ENCODE measurements around the gene STK11IP. TPM values are rescaled to one million over a fixed set of nuclear protein-coding genes. Genes with fewer than 3 reads are reported as not detected.
A peak's percentile ranks its signal among the peaks of the same experiment; 100 is the strongest.

The STK11IP gene
- total and polyA plus RNA-seq, 2 of the 13 experiments (the other 11 are each of a cell fraction or from before 2014, with no cell fraction given): 12.8 to 24.0 TPM

DNA sequence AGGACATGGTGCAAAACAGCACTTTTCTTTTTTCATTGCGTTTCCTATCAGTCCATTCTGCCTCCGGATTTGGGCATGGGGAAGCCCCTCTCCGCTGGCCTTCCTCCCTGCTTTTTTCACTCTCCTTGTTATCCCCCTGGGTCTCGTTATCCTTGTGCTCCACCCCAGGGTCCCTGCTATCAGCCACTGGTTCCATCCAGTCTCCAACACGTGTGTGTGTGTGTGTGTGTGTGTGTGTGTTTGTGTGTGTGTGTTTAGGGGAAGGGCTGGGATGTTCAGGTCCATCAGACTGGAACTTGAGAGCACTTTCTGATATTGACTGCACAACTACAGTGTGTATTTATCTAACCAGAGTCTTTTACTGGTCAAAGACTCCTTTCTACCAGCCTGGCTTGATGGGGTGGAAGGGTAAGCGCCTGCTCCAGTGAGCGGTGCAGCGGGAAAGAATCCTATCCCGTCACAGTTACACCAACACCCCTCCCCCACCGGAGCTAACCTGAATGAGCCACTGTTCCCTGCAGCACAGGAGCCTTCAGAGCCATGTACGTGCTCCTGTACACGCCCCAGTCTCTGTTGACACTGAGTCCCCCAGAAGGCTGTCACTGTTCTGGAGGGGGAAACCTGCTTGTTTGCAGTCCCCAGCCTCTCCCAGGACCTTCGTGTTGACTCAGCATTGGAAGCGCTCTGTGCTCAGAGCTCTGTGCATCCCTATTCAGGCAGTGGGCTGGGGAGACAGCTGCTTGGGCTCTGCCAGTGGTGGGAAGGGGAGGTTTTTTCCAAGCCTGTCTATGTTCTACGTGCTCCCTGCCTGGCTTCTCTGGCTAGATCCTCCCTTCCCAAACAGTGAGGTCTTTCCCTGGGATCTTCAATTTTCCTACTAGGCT, 20.9 kb upstream of the STK11IP start (continued):
- TF ChIP-seq, protein P1, sequence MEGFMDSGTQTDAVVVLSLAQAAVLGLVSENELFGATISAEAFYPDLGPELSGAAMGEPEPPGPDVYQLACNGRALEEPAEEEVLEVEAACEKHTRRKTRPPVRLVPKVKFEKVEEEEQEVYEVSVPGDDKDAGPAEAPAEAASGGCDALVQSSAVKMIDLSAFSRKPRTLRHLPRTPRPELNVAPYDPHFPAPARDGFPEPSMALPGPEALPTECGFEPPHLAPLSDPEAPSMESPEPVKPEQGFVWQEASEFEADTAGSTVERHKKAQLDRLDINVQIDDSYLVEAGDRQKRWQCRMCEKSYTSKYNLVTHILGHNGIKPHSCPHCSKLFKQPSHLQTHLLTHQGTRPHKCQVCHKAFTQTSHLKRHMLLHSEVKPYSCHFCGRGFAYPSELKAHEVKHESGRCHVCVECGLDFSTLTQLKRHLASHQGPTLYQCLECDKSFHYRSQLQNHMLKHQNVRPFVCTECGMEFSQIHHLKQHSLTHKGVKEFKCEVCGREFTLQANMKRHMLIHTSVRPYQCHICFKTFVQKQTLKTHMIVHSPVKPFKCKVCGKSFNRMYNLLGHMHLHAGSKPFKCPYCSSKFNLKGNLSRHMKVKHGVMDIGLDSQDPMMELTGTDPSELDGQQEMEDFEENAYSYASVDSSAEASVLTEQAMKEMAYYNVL (CRISPR knock-in tag; IDR thresholded peaks at IDR 0.05; ENCODE audit: borderline replicate concordance): peak; percentile 97
- 0 out of 2 replicates have a peak, but pooled peaks have one; percentile 33 for TF ChIP-seq NBN (conservative IDR thresholded peaks at IDR 0.05)
- TF ChIP-seq, protein P2, sequence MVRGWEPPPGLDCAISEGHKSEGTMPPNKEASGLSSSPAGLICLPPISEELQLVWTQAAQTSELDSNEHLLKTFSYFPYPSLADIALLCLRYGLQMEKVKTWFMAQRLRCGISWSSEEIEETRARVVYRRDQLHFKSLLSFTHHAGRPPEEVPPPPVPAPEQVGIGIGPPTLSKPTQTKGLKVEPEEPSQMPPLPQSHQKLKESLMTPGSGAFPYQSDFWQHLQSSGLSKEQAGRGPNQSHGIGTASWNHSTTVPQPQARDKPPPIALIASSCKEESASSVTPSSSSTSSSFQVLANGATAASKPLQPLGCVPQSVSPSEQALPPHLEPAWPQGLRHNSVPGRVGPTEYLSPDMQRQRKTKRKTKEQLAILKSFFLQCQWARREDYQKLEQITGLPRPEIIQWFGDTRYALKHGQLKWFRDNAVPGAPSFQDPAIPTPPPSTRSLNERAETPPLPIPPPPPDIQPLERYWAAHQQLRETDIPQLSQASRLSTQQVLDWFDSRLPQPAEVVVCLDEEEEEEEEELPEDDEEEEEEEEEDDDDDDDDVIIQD (CRISPR knock-in tag; IDR thresholded peaks at IDR 0.05; ENCODE audit: low read depth): peak; percentile 87
- TF ChIP-seq, protein P3, sequence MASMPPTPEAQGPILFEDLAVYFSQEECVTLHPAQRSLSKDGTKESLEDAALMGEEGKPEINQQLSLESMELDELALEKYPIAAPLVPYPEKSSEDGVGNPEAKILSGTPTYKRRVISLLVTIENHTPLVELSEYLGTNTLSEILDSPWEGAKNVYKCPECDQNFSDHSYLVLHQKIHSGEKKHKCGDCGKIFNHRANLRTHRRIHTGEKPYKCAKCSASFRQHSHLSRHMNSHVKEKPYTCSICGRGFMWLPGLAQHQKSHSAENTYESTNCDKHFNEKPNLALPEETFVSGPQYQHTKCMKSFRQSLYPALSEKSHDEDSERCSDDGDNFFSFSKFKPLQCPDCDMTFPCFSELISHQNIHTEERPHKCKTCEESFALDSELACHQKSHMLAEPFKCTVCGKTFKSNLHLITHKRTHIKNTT (CRISPR knock-in tag; IDR thresholded peaks at IDR 0.05): no peak
- TF ChIP-seq, protein P4, sequence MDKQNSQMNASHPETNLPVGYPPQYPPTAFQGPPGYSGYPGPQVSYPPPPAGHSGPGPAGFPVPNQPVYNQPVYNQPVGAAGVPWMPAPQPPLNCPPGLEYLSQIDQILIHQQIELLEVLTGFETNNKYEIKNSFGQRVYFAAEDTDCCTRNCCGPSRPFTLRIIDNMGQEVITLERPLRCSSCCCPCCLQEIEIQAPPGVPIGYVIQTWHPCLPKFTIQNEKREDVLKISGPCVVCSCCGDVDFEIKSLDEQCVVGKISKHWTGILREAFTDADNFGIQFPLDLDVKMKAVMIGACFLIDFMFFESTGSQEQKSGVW (CRISPR knock-in tag; IDR thresholded peaks at IDR 0.05; ENCODE audit: borderline replicate concordance): no peak
- peak; percentile 75; the same call in 1 of the 2 replicates for TF ChIP-seq ZFP36L2 (CRISPR knock-in tag; IDR thresholded peaks at IDR 0.05)
- TF ChIP-seq, protein P5, sequence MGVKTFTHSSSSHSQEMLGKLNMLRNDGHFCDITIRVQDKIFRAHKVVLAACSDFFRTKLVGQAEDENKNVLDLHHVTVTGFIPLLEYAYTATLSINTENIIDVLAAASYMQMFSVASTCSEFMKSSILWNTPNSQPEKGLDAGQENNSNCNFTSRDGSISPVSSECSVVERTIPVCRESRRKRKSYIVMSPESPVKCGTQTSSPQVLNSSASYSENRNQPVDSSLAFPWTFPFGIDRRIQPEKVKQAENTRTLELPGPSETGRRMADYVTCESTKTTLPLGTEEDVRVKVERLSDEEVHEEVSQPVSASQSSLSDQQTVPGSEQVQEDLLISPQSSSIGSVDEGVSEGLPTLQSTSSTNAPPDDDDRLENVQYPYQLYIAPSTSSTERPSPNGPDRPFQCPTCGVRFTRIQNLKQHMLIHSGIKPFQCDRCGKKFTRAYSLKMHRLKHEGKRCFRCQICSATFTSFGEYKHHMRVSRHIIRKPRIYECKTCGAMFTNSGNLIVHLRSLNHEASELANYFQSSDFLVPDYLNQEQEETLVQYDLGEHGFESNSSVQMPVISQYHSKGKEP (CRISPR knock-in tag; IDR thresholded peaks at IDR 0.05): no peak
- TF ChIP-seq TEAD2 (CRISPR knock-in tag; IDR thresholded peaks at IDR 0.05): no peak
- TF ChIP-seq, protein P6, sequence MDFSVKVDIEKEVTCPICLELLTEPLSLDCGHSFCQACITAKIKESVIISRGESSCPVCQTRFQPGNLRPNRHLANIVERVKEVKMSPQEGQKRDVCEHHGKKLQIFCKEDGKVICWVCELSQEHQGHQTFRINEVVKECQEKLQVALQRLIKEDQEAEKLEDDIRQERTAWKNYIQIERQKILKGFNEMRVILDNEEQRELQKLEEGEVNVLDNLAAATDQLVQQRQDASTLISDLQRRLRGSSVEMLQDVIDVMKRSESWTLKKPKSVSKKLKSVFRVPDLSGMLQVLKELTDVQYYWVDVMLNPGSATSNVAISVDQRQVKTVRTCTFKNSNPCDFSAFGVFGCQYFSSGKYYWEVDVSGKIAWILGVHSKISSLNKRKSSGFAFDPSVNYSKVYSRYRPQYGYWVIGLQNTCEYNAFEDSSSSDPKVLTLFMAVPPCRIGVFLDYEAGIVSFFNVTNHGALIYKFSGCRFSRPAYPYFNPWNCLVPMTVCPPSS (IDR thresholded peaks at IDR 0.05): no peak
- TF ChIP-seq CBX5 (CRISPR knock-in tag; IDR thresholded peaks at IDR 0.05; ENCODE audit: borderline replicate concordance): peak; percentile 99; the same call in 1 of the 2 replicates
- TF ChIP-seq ZSCAN30 (CRISPR knock-in tag; IDR thresholded peaks at IDR 0.05): no peak
- peak; percentile 89; the same call in 1 of the 2 replicates for TF ChIP-seq ZFP37 (CRISPR knock-in tag; IDR thresholded peaks at IDR 0.05; ENCODE audit: borderline replicate concordance)
- TF ChIP-seq, protein P7, sequence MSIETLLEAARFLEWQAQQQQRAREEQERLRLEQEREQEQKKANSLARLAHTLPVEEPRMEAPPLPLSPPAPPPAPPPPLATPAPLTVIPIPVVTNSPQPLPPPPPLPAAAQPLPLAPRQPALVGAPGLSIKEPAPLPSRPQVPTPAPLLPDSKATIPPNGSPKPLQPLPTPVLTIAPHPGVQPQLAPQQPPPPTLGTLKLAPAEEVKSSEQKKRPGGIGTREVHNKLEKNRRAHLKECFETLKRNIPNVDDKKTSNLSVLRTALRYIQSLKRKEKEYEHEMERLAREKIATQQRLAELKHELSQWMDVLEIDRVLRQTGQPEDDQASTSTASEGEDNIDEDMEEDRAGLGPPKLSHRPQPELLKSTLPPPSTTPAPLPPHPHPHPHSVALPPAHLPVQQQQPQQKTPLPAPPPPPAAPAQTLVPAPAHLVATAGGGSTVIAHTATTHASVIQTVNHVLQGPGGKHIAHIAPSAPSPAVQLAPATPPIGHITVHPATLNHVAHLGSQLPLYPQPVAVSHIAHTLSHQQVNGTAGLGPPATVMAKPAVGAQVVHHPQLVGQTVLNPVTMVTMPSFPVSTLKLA (IDR thresholded peaks at IDR 0.05): peak; percentile 64
- no peak for TF ChIP-seq PRMT3 (CRISPR knock-in tag; IDR thresholded peaks at IDR 0.05; ENCODE audit: borderline replicate concordance, low read depth)
- TF ChIP-seq ZNF766 (CRISPR knock-in tag; IDR thresholded peaks at IDR 0.05; ENCODE audit: borderline replicate concordance): no peak; the same call in 1 of the 2 replicates
- TF ChIP-seq MIXL1 (CRISPR knock-in tag; IDR thresholded peaks at IDR 0.05): peak; percentile 84; the same call in 1 of the 2 replicates

Data from HepG2 (cell line).